Measurements from ENCODE around the gene FRMPD4.

DNA sequence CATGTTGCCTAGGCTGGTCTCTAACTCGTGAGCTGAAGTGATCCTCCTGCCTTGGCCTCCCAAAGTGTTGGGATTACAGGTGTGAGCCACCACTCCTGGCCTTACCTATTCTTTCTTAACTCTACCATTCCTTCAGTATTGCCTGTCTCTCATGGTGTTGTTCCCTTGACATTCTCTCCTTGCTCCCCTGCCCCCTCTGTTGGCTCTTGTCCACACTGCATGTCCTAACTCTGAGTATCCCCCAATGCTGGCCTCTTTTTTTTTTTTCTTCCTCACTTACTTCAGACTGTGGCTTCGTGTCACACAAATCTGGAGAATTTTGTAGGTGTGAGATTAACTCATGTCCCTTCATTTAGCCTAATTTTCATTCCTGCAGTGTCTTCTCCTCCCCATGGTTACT, 22.9 kb upstream of the FRMPD4 start:
- TF ChIP-seq POLR2AphosphoS5 (IDR thresholded peaks at IDR 0.05; ENCODE audit: borderline replicate concordance, low read depth, low read length) (no peak), EZH2 (IDR thresholded peaks at IDR 0.05) (no peak), FOXP2 (optimal IDR thresholded peaks at IDR 0.05; ENCODE audit: control extremely low read depth, extremely low read length, insufficient read depth) (no peak)

Measured in SK-N-MC (cell line).